SHP77 (cell line): Measurements from ENCODE around the gene OARD1.
"Not testable (repeated sequence)": the region's sequence is repeated elsewhere in the genome, so short reads cannot be mapped to it uniquely, and the experiment has no call there.

Experiments
- DNase-seq, 2 experiments: peaks; one replicate each; lab custom pipeline; 2025; lab: John Stamatoyannopoulos, UW

Gene OARD1

DNA sequence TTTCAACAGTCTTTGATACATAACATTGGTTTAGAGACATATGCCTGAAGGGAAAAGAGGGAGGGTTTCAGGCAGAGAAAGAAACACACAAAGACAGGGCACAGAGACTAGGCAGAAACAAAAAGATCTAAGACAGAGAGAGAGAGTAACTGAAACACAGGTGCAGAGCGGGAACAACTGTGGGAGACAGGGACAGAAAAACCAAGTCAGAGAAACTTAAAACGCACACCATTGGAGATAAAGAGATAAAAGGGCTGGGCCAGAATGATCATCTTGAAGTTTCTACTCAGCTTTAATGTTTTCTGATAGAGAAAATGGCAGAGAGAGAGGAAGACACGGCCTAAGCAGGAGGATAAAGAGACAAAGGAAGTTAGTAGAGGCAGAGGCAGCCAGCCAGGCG, 44.9 kb downstream of the OARD1 start:
- no peak for DNase-seq

DNA sequence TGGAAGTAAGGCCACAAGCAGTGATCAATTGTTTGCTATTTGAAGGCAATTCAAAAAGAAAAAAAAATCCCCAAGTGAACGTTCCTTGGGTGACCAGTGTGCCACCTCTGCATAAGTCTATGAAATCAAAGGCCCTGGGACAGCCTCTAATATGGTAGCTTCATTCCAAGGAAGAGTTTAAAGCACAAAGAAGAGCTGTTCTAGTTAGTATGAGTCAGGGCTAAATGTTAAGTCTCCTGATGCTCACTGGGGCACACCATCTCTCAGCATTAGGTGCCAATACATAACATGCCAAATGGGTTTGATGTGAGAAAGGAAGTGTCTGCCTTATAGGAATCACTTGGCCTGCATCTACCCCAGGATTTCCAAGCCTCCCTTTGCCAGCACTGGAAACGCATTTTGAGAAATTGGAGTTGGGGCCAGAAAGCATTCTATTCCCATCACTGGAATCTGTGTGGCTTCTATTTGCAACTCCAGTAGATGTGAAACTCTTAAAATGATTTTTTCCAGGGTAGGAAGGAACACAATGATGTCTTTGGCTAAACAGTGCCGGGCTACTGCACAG, 46.1 kb downstream of the OARD1 start:
- DNase-seq = no peak

DNA sequence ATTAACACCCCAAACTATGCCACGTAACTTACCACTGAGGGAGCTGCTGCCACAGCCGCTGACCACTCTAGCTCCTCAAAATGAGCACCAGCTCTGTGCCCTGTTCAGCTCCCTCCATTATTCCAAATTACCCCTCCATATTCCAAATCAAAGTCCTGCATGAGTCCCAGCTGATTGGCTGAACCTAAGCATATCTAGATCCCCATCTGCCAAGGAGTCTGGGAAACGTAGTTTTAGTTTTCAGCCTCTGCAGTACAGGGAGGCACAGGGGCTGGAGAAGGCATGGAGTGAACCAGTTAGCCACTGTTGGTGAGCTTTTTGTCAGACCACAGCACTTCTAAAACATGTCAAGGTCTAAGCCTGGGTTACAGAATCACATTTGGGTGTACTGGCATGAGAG, 49.0 kb downstream of the OARD1 start:
- DNase-seq = no peak

DNA sequence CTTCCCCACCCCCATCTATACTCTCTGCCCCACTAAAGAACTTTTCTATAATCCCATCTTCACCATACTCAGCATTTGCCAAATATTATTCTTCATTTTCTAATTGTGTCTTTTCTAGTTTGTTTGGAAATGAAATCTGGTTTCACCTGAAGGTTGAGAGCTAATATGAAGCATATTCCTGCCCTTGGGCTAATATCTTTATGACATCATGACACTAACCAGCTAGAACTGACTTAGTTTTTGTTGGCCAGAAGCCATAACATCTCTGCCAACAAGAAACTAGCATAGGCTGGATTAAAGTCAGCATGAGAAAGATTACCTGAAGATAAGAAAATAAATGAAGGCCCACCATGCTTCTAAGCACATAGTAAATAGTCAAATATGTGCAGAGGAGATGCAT, 49.9 kb downstream of the OARD1 start:
- peak in 1 of 2 experiments; percentile 16 for DNase-seq

DNA sequence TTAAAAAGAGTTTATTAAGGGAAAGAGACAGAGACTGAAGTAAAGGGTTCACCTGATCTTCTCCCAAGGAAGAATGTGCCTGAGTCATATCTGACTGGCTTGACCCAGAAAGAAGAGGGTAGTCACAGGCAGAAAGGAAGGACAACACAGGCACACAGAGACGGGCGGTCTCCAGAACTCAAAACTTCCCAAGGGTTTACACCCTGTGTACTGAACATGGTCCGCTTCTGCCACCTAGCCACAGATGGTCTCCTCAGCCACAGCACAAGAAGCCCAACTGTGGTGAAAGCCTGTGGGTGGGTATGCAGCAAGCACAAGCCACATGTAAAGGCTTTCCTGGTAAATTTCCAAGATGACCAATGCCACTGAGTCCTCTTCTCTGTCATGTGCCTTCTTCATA, 50.3 kb downstream of the OARD1 start:
- peak; percentile 34 to 37 for DNase-seq

DNA sequence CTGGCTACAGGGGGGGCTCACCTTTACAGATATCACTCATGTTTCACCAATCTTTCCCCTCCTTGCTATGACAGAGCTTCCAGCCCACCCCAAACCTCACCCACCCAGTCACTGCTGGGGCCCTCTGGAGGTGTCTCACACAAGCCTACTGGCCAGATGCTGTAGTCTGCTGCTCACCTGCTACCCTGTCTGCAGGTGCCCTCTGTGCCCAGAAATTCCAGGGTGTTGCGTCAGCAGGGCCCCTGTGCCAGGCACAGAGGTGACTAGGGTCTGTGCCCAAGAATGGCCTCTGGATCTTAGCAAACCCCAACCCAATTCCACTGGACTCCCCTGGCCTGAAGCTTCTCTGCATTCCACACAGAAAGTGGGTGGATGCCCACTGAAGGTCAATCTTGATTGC, 54.5 kb downstream of the OARD1 start:
- no peak for DNase-seq

DNA sequence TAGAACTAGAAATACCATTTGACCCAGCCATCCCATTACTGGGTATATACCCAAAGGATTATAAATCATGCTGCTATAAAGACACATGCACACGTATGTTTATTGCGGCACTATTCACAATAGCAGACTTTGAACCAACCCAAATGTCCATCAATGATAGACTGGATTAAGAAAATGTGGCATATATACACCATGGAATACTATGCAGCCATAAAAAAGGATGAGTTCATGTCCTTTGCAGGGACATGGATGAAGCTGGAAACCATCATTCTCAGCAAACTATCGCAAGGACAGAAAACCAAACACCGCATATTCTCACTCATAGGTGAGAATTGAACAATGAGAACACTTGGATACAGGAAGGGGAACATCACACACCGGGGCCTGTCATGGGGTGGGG, 56.3 kb downstream of the OARD1 start:
- not testable (repeated sequence) for DNase-seq

DNA sequence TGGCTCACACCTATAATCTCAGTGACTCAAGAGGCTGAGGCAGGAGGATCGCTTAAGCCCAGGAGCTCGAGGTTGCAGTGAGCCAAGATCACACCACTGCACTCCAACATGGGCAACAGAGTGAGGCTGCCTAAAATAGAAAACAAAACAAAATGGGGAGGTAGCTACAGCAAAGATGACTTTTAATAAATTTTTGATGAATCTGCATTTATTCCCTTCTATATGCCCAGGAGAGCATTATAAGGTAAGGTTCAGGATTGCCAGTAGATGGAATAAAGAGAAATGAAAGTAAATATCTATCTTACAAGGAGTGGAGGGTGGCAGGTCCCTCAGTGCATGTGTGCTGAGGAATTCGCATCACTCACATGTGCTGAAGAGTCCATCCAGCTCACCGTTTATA, 57.4 kb downstream of the OARD1 start:
- no peak for DNase-seq
